Measurements from ENCODE around the gene AMMECR1L. TPM values are rescaled to one million over a fixed set of nuclear protein-coding genes. Genes with fewer than 3 reads are reported as not detected.

The AMMECR1L gene
- total RNA-seq, 4 donors from 2014 or later: 10.4 to 13.2 (median 11.4) TPM

GRCh38 chr2:127847931-127848330, 37.8 kb downstream of the AMMECR1L start:
- no peaks in the 10 kb centered on the region for H3K4me1 ChIP-seq
- WGBS: 90% methylated on average over 7 of the region's 7 CpGs
- no peak for DNase-seq (ENCODE audit: extremely low spot score)
- H3K27me3 ChIP-seq: no peaks in the 10 kb centered on the region
- H3K27ac ChIP-seq (replicated peaks in 1 of 4): no peak overlapping the region
- H3K9me3 ChIP-seq: no peaks in the 10 kb centered on the region
- H3K36me3 ChIP-seq: peaks cover 12 to 82% (median 70%) of the 10 kb centered on the region in 4 donors
- intact Hi-C loops (cut with DNase I): no loop called here
- no peak for TF ChIP-seq POLR2A (IDR thresholded peaks at IDR 0.05; ENCODE audit: low read depth)
- TF ChIP-seq EP300 (IDR thresholded peaks at IDR 0.05): no peak
- TF ChIP-seq POLR2AphosphoS5 (IDR thresholded peaks at IDR 0.05): no peak
- no peak for TF ChIP-seq CTCF (IDR thresholded peaks at IDR 0.05)
- H3K4me3 ChIP-seq: no peak overlapping the region

- H3K36me3 ChIP-seq: peaks cover 12 to 54% (median 44%) of the 10 kb centered on the region in 4 donors
- TF ChIP-seq EP300 (IDR thresholded peaks at IDR 0.05): no peak
- no peak for TF ChIP-seq CTCF (IDR thresholded peaks at IDR 0.05)
- no peak for TF ChIP-seq POLR2A (IDR thresholded peaks at IDR 0.05; ENCODE audit: low read depth)
- no peak for TF ChIP-seq POLR2AphosphoS5 (IDR thresholded peaks at IDR 0.05)
- no peak overlapping the region for H3K27ac ChIP-seq (replicated peaks in 1 of 4)
- WGBS: 86% methylated on average over 4 of the region's 4 CpGs
- DNase-seq (ENCODE audit: extremely low spot score): no peak
- intact Hi-C loops (cut with DNase I): no loop called here
- H3K27me3 ChIP-seq: no peaks in the 10 kb centered on the region
- no peak overlapping the region for H3K4me3 ChIP-seq
- H3K9me3 ChIP-seq: no peaks in the 10 kb centered on the region
- H3K4me1 ChIP-seq: no peaks in the 10 kb centered on the region
Measured at GRCh38 chr2:127844973-127845372, 40.8 kb downstream of the AMMECR1L start.

- intact Hi-C loops (cut with DNase I): no loop called here
- no peak for DNase-seq (ENCODE audit: extremely low spot score)
- Histone ChIP-seq H3K4me1 (no peaks in the 10 kb centered on the region), H3K36me3 (peaks cover 12 to 41% (median 32%) of the 10 kb centered on the region in 4 donors), H3K27ac (replicated peaks in 1 of 4) (no peak overlapping the region), H3K4me3 (no peak overlapping the region), H3K27me3 (no peaks in the 10 kb centered on the region), H3K9me3 (no peaks in the 10 kb centered on the region)
- TF ChIP-seq POLR2AphosphoS5 (IDR thresholded peaks at IDR 0.05) (no peak), POLR2A (IDR thresholded peaks at IDR 0.05; ENCODE audit: low read depth) (no peak), CTCF (IDR thresholded peaks at IDR 0.05) (no peak), EP300 (IDR thresholded peaks at IDR 0.05) (no peak)
- 89% methylated on average over 6 of the region's 6 CpGs for WGBS
Measured at GRCh38 chr2:127843677-127844076, 42.1 kb downstream of the AMMECR1L start.

- WGBS: 83% methylated on average over 20 of the region's 20 CpGs
- Histone ChIP-seq H3K4me1 (no peaks in the 10 kb centered on the region), H3K9me3 (no peaks in the 10 kb centered on the region), H3K27ac (replicated peaks in 1 of 4) (no peak overlapping the region), H3K27me3 (no peaks in the 10 kb centered on the region), H3K36me3 (peaks cover 0 to 21% (median 13%) of the 10 kb centered on the region in 4 donors), H3K4me3 (no peak overlapping the region)
- DNase-seq (ENCODE audit: extremely low spot score): no peak
- TF ChIP-seq CTCF (IDR thresholded peaks at IDR 0.05) (no peak), POLR2A (IDR thresholded peaks at IDR 0.05; ENCODE audit: low read depth) (no peak), EP300 (IDR thresholded peaks at IDR 0.05) (no peak), POLR2AphosphoS5 (IDR thresholded peaks at IDR 0.05) (no peak)
- intact Hi-C loops (cut with DNase I): no loop called here
Measured at GRCh38 chr2:127841466-127842178, 44.1 kb downstream of the AMMECR1L start.
